Pulmonary artery endothelial cell (primary cell): ENCODE data around the gene MADD. TPM values are rescaled to one million over a fixed set of nuclear protein-coding genes. Genes with fewer than 3 reads are reported as not detected.

ENCODE experiments used
- DNase-seq: peaks from one replicate; pipeline ENCODE4 v3.0.0-alpha.2; 2011; ENCODE audit warnings: low read depth, low spot score
- total RNA-seq: library from RNA; depleted of rRNA; stranded (reverse); fragments of >200 nt; gene quantifications from 2 replicates; pipeline ENCODE4 v1.2.3, GENCODE V29; 2014

The MADD gene
- total RNA-seq, 1 donor from 2014 or later: 12.5 TPM

- DNase-seq: no peak
Measured at GRCh38 chr11:47251751-47252150, 18.2 kb upstream of the MADD start.

- no peak for DNase-seq
Measured at GRCh38 chr11:47253660-47254059, 16.3 kb upstream of the MADD start.

GRCh38 chr11:47254386-47254785, 15.5 kb upstream of the MADD start:
- no peak for DNase-seq

GRCh38 chr11:47256374-47256773, 13.6 kb upstream of the MADD start:
- DNase-seq: no peak

GRCh38 chr11:47257177-47257516, 12.8 kb upstream of the MADD start:
- DNase-seq: no peak

GRCh38 chr11:47257517-47258316, 12.2 kb upstream of the MADD start, which contains the start of gene NR1H3:
TSS of gene NR1H3 (plus strand) at chr11:47257996. CDS start at chr11:47259217, 1,221 bp downstream.
- no peak for DNase-seq

- DNase-seq: no peak
Measured at GRCh38 chr11:47258317-47258902, 11.5 kb upstream of the MADD start.

GRCh38 chr11:47259232-47259977, 10.5 kb upstream of the MADD start:
- DNase-seq: no peak

- no peak for DNase-seq
Measured at GRCh38 chr11:47260366-47260765, 9.6 kb upstream of the MADD start.

- no peak for DNase-seq
Measured at GRCh38 chr11:47261291-47261800, 8.6 kb upstream of the MADD start.

GRCh38 chr11:47264119-47264518, 5.8 kb upstream of the MADD start:
- DNase-seq: no peak

- no peak for DNase-seq
Measured at GRCh38 chr11:47264521-47264920, 5.4 kb upstream of the MADD start.

- no peak for DNase-seq
Measured at GRCh38 chr11:47267876-47268275, 2.1 kb upstream of the MADD start.

GRCh38 chr11:47268448-47269001, 1.4 kb upstream of the MADD start:
- DNase-seq: no peak

- no peak for DNase-seq
Measured at GRCh38 chr11:47269002-47269828, 718 bp upstream of the MADD start.

- DNase-seq: no peak
Measured at GRCh38 chr11:47270331-47271271, 668 bp downstream of the MADD start.

- DNase-seq: no peak
Measured at GRCh38 chr11:47271328-47271727, 1.4 kb downstream of the MADD start.

- no peak for DNase-seq
Measured at GRCh38 chr11:47271961-47272661, 2.2 kb downstream of the MADD start.

- DNase-seq: no peak
Measured at GRCh38 chr11:47272706-47273105, 2.8 kb downstream of the MADD start.
